RPMI8226 (cell line): ENCODE measurements around the gene OR5A2.
A peak's percentile ranks its signal among the peaks of the same experiment; 100 is the strongest.
"Not testable (repeated sequence)": the region's sequence is repeated elsewhere in the genome, so short reads cannot be mapped to it uniquely, and the experiment has no call there.

ENCODE experiments used
- DNase-seq: peaks from one replicate; pipeline ENCODE4 v3.0.0-alpha.2; 2015

The OR5A2 gene

GRCh38 chr11:59426361-59427067, at the start of gene OR5A2:
TSS of gene OR5A2 (minus strand) at chr11:59426413. CDS start at chr11:59422953, 3,460 bp downstream.
- DNase-seq = no peak

- DNase-seq = no peak
Measured at GRCh38 chr11:59475176-59475575, 49.0 kb upstream of the OR5A2 start.

- no peak for DNase-seq
Measured at GRCh38 chr11:59473015-59473414, 46.8 kb upstream of the OR5A2 start, which contains the start of gene OR4D10. TSS of gene OR4D10 (plus strand) at chr11:59473315. CDS start at chr11:59477430, 4,115 bp downstream.

GRCh38 chr11:59463190-59463641, 37.0 kb upstream of the OR5A2 start:
- DNase-seq = no peak

GRCh38 chr11:59459916-59460315, 33.7 kb upstream of the OR5A2 start:
- DNase-seq = no peak

GRCh38 chr11:59456661-59457060, 30.4 kb upstream of the OR5A2 start, which contains the start of gene OR4D6:
TSS of gene OR4D6 (plus strand) at chr11:59456961. CDS start at chr11:59456961, 0 bp downstream.
- DNase-seq = no peak

- DNase-seq = no peak
Measured at GRCh38 chr11:59448484-59448883, 22.3 kb upstream of the OR5A2 start.

- DNase-seq = not testable (repeated sequence)
Measured at GRCh38 chr11:59445624-59446023, 19.4 kb upstream of the OR5A2 start.

GRCh38 chr11:59437770-59438169, 11.6 kb upstream of the OR5A2 start:
- no peak for DNase-seq

- DNase-seq = no peak
Measured at GRCh38 chr11:59436169-59436568, 10.0 kb upstream of the OR5A2 start, which contains the start of gene OR5A1. TSS of gene OR5A1 (plus strand) at chr11:59436469. CDS start at chr11:59443169, 6,700 bp downstream.

- peak; percentile 66 for DNase-seq
Measured at GRCh38 chr11:59429924-59430516, 3.8 kb upstream of the OR5A2 start.

- DNase-seq = no peak
Measured at GRCh38 chr11:59427068-59427382, 812 bp upstream of the OR5A2 start.

- no peak for DNase-seq
Measured at GRCh38 chr11:59425131-59425530, 1.1 kb downstream of the OR5A2 start.

GRCh38 chr11:59423835-59424234, 2.4 kb downstream of the OR5A2 start:
- DNase-seq = no peak

- no peak for DNase-seq
Measured at GRCh38 chr11:59418156-59418555, 8.1 kb downstream of the OR5A2 start.

- DNase-seq = no peak
Measured at GRCh38 chr11:59417023-59417422, 9.2 kb downstream of the OR5A2 start.

GRCh38 chr11:59416613-59417012, 9.6 kb downstream of the OR5A2 start:
- no peak for DNase-seq

GRCh38 chr11:59415111-59415510, 11.1 kb downstream of the OR5A2 start:
- DNase-seq = no peak

- no peak for DNase-seq
Measured at GRCh38 chr11:59413646-59414045, 12.6 kb downstream of the OR5A2 start.

GRCh38 chr11:59403546-59403945, 22.7 kb downstream of the OR5A2 start:
- no peak for DNase-seq

GRCh38 chr11:59401262-59401552, 25.0 kb downstream of the OR5A2 start:
- no peak for DNase-seq

GRCh38 chr11:59400461-59401261, 25.6 kb downstream of the OR5A2 start:
- DNase-seq = no peak

GRCh38 chr11:59394186-59394585, 32.0 kb downstream of the OR5A2 start:
- DNase-seq = no peak
